ENCODE measurements around the gene ODAD2.

The ODAD2 gene

DNA sequence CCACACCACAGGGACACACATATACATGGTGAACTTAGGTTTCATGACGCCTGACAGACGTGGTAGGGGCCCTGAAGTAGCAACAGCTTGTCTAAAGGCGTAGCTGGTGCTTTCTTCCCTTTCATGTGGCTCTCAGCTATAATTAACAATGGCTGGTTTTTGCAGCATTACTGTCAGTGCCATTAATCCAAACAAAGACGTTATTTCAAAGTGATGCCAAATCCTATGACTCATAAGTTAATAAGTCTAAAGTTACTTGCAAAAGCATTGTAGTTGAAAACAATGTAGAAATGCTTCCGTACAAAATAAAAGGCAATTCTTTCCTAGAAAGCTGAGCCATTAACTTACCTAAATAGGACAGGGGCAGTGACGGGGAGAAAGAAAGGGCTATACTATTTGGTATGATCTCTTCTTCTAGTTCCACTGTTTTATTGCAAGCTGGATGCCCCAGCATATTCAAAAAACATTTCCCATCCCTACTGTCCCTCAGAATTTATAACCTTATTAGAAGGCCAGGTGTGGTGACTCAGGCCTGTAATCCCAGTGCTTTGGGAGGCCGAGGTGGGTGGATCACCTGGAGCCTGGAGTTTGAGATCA lies 105.4 kb downstream of the ODAD2 start:
- no peaks in the 10 kb centered on the region for H3K9me3 ChIP-seq (ENCODE audit: low read length)
- no peaks in the 10 kb centered on the region for H3K36me3 ChIP-seq (ENCODE audit: insufficient read depth, low read length)
- H3K4me1 ChIP-seq (ENCODE audit: insufficient read depth, low read length), result no peaks in the 10 kb centered on the region
- H3K9ac ChIP-seq (ENCODE audit: low read length), result no peak overlapping the region
- H3K27me3 ChIP-seq (ENCODE audit: control insufficient read depth in 1 of 2, insufficient read depth in 2 of 2, low read length in 2 of 2), result no peaks in the 10 kb centered on the region
- no peak overlapping the region for H3K4me3 ChIP-seq (ENCODE audit: low read depth in 1 of 2, low read length in 2 of 2)
- H3K27ac ChIP-seq (ENCODE audit: low read depth, low read length), result no peak overlapping the region

GRCh38 chr10:27890971-27891370 lies 107.9 kb downstream of the ODAD2 start:
- H3K27me3 ChIP-seq (ENCODE audit: control insufficient read depth in 1 of 2, insufficient read depth in 2 of 2, low read length in 2 of 2), result no peaks in the 10 kb centered on the region
- no peak overlapping the region for H3K9ac ChIP-seq (ENCODE audit: low read length)
- H3K36me3 ChIP-seq (ENCODE audit: insufficient read depth, low read length), result no peaks in the 10 kb centered on the region
- H3K4me3 ChIP-seq (ENCODE audit: low read depth in 1 of 2, low read length in 2 of 2), result no peak overlapping the region
- no peaks in the 10 kb centered on the region for H3K4me1 ChIP-seq (ENCODE audit: insufficient read depth, low read length)
- no peaks in the 10 kb centered on the region for H3K9me3 ChIP-seq (ENCODE audit: low read length)
- no peak overlapping the region for H3K27ac ChIP-seq (ENCODE audit: low read depth, low read length)

DNA sequence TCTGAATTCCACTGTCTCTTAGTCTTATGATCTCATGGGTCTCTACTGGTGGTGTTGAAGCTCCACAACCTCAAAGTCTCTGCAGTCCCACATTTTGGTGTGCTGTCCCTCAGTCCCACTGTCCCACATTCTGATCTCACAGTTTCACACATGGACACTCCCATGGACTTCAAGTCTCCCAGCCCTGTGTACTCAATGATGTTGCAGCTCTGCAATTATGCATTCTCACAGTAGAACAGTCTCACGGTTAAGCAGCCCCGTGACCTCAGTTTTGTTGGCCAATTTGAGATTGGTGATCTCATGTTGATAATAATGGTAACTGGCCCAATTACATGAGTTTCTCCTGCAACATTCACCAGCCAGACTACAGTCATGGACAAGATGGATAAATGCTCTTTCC lies 109.4 kb downstream of the ODAD2 start:
- Histone ChIP-seq H3K36me3 (ENCODE audit: insufficient read depth, low read length) (no peaks in the 10 kb centered on the region), H3K9ac (ENCODE audit: low read length) (no peak overlapping the region), H3K9me3 (ENCODE audit: low read length) (no peaks in the 10 kb centered on the region), H3K27me3 (ENCODE audit: control insufficient read depth in 1 of 2, insufficient read depth in 2 of 2, low read length in 2 of 2) (no peaks in the 10 kb centered on the region), H3K27ac (ENCODE audit: low read depth, low read length) (no peak overlapping the region), H3K4me3 (ENCODE audit: low read depth in 1 of 2, low read length in 2 of 2) (no peak overlapping the region), H3K4me1 (ENCODE audit: insufficient read depth, low read length) (no peaks in the 10 kb centered on the region)

DNA sequence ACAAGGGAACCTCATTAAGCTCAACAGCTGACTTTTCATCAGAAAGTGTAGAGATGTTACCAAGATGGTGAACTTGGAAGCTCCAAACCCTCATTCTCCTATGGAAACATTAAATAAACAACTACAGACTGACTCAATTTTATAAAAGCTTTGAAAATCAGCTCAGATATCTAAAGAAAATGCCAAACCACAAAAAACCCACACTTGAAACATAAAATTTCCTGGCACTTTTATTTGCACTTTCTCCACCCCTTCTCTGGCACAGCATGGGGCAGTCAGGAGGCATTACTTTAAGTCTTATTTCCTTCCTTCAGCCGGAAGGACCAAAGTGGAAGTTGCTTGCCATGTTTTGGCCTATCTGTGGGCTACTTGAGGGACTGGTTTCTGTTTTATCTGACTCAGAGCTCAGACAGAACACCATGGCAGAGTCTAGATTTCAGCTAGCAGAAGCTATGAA lies 114.7 kb downstream of the ODAD2 start:
- H3K9me3 ChIP-seq (ENCODE audit: low read length), result no peaks in the 10 kb centered on the region
- no peak overlapping the region for H3K4me3 ChIP-seq (ENCODE audit: low read depth in 1 of 2, low read length in 2 of 2)
- no peaks in the 10 kb centered on the region for H3K36me3 ChIP-seq (ENCODE audit: insufficient read depth, low read length)
- H3K27ac ChIP-seq (ENCODE audit: low read depth, low read length), result no peak overlapping the region
- no peaks in the 10 kb centered on the region for H3K27me3 ChIP-seq (ENCODE audit: control insufficient read depth in 1 of 2, insufficient read depth in 2 of 2, low read length in 2 of 2)
- H3K4me1 ChIP-seq (ENCODE audit: insufficient read depth, low read length), result no peaks in the 10 kb centered on the region
- H3K9ac ChIP-seq (ENCODE audit: low read length), result no peak overlapping the region

DNA sequence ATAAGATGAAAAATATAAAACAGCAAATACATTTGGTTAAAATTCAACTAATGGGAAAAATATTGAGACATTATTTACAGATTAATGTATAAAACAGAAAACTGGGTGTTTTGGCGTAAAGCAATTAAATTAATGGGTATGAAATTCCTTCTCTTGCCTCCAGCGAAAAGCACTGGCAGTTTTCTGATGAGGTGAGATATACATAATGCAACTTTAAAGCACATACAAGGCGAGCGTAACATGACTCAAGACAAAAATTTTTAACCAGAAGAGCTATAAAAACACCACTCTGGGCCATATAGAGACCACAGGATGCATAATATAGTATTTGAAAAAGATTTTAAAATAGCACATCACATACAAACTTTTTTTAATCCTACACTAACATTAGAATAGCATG lies 120.6 kb downstream of the ODAD2 start:
- Histone ChIP-seq H3K4me3 (ENCODE audit: low read depth in 1 of 2, low read length in 2 of 2) (no peak overlapping the region), H3K36me3 (ENCODE audit: insufficient read depth, low read length) (no peaks in the 10 kb centered on the region)

DNA sequence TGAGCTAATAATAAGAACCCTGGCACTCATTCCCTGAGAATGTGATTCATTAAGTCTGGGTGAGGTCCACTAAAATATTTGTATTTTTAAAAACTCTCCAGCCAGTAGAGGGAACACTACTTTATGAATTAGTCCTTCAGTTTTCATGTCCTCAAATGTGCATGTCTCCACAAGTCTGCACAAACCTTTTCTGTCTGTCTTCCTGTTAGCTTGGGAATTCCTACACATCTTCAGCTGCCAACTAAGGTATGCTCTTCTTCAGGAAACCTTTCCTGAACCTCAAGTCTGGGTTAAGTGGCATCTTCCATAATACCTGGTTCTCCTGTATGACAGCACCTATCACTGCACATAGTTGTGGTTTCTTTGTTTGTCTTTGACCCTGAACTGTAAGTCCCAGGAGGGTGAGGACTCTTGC lies 133.7 kb downstream of the ODAD2 start:
- Histone ChIP-seq H3K9ac (ENCODE audit: low read length) (no peak overlapping the region), H3K36me3 (ENCODE audit: insufficient read depth, low read length) (no peaks in the 10 kb centered on the region)

More for the DNA sequence above, 120.6 kb downstream of the ODAD2 start:
- Histone ChIP-seq H3K4me1 (ENCODE audit: insufficient read depth, low read length) (no peaks in the 10 kb centered on the region), H3K9ac (ENCODE audit: low read length) (no peak overlapping the region), H3K9me3 (ENCODE audit: low read length) (no peaks in the 10 kb centered on the region), H3K27me3 (ENCODE audit: control insufficient read depth in 1 of 2, insufficient read depth in 2 of 2, low read length in 2 of 2) (no peaks in the 10 kb centered on the region), H3K27ac (ENCODE audit: low read depth, low read length) (no peak overlapping the region)

DNA sequence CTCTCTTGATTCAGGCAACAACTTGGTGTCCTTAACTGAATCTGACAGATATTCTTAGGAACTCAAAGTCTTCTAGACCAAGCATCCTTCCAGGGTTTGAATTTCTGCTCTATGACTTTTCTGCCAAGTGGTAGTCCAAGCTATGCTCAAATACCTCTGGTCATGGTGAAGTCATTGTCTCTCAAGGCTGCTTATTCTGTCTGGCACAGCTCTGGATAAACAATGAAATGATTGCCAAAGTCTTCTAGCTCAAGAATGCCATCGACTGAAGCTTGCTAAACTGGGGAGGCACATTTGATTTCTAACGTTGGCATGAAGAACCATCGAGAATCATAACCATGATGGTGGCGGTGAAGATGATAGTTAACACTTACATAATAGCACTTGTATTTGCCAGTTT lies 137.1 kb downstream of the ODAD2 start:
- Histone ChIP-seq H3K4me3 (ENCODE audit: low read depth in 1 of 2, low read length in 2 of 2) (no peak overlapping the region), H3K9me3 (ENCODE audit: low read length) (no peaks in the 10 kb centered on the region), H3K27me3 (ENCODE audit: control insufficient read depth in 1 of 2, insufficient read depth in 2 of 2, low read length in 2 of 2) (no peaks in the 10 kb centered on the region), H3K27ac (ENCODE audit: low read depth, low read length) (no peak overlapping the region), H3K4me1 (ENCODE audit: insufficient read depth, low read length) (no peaks in the 10 kb centered on the region), H3K36me3 (ENCODE audit: insufficient read depth, low read length) (no peaks in the 10 kb centered on the region), H3K9ac (ENCODE audit: low read length) (no peak overlapping the region)

More for the DNA sequence above, 133.7 kb downstream of the ODAD2 start:
- Histone ChIP-seq H3K27me3 (ENCODE audit: control insufficient read depth in 1 of 2, insufficient read depth in 2 of 2, low read length in 2 of 2) (no peaks in the 10 kb centered on the region), H3K4me1 (ENCODE audit: insufficient read depth, low read length) (no peaks in the 10 kb centered on the region), H3K9me3 (ENCODE audit: low read length) (no peaks in the 10 kb centered on the region), H3K27ac (ENCODE audit: low read depth, low read length) (no peak overlapping the region), H3K4me3 (ENCODE audit: low read depth in 1 of 2, low read length in 2 of 2) (no peak overlapping the region)

- H3K4me3 ChIP-seq (ENCODE audit: low read depth in 1 of 2, low read length in 2 of 2), result no peak overlapping the region
- no peak overlapping the region for H3K9ac ChIP-seq (ENCODE audit: low read length)
- H3K36me3 ChIP-seq (ENCODE audit: insufficient read depth, low read length), result no peaks in the 10 kb centered on the region
- no peaks in the 10 kb centered on the region for H3K4me1 ChIP-seq (ENCODE audit: insufficient read depth, low read length)
- H3K9me3 ChIP-seq (ENCODE audit: low read length), result no peaks in the 10 kb centered on the region
- H3K27me3 ChIP-seq (ENCODE audit: control insufficient read depth in 1 of 2, insufficient read depth in 2 of 2, low read length in 2 of 2), result no peaks in the 10 kb centered on the region
- H3K27ac ChIP-seq (ENCODE audit: low read depth, low read length), result no peak overlapping the region
Observed at GRCh38 chr10:27857616-27858015, 141.3 kb downstream of the ODAD2 start.

DNA sequence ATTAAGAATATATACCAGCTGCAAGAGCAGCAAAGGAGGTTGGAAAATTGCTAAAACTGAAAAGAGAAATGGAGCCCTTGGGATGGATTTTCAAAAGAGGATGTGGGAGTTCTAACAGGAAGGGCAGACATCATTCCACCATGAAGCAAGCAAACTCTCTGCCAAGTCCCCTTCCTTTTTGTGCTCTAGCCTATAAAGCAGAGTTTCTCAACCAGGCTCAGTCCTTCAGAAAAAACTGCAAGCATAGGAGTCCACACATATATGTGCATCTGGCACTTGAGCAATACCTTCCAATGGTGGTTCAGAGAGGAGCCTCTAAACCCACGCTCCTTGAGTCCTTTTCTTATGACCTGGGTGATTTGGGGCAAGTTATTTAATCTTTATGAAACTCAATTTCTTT lies 154.7 kb downstream of the ODAD2 start:
- Histone ChIP-seq H3K4me3 (ENCODE audit: low read depth in 1 of 2, low read length in 2 of 2) (no peak overlapping the region), H3K36me3 (ENCODE audit: insufficient read depth, low read length) (no peaks in the 10 kb centered on the region), H3K27me3 (ENCODE audit: control insufficient read depth in 1 of 2, insufficient read depth in 2 of 2, low read length in 2 of 2) (no peaks in the 10 kb centered on the region), H3K9ac (ENCODE audit: low read length) (no peak overlapping the region), H3K9me3 (ENCODE audit: low read length) (no peaks in the 10 kb centered on the region), H3K27ac (ENCODE audit: low read depth, low read length) (no peak overlapping the region), H3K4me1 (ENCODE audit: insufficient read depth, low read length) (no peaks in the 10 kb centered on the region)

DNA sequence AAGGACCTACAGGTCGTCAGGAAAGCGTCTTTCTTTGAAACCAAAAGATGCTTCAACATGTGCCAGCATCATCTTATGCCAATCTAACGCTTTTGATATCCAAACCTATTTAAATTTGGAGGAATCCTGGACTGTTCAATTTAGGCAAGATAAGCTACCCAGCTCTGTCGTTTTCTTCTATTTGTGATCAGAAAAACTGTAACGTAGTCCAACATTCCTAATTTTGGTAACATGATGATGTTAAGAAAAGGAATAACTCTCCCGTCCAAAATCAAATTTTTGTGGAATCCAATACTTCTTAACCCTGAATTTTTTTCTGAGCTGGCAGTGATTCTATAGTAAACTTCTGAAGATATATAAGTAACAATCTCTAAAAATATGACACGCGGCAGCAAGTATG lies 160.0 kb downstream of the ODAD2 start:
- Histone ChIP-seq H3K9ac (ENCODE audit: low read length) (no peak overlapping the region), H3K27ac (ENCODE audit: low read depth, low read length) (no peak overlapping the region), H3K4me1 (ENCODE audit: insufficient read depth, low read length) (no peaks in the 10 kb centered on the region)

DNA sequence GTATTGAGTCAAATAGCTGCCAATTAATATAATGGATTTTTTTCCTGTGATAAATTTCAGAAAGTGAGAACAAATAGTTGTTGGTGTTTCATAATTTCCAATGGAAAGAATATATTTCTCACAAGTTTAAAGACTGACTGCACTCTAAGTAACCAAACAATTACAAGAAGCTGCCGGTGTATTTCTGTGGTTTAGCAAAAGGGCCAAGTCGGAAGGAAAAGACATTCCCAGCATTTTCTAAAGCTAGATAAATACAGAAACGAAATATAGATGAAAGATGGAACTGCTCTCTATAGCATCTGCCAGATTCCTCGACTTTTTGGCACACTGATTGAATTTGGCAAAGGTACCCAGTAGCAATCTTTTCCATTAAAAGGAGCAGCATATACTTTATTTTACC lies 160.5 kb downstream of the ODAD2 start:
- Histone ChIP-seq H3K9me3 (ENCODE audit: low read length) (no peaks in the 10 kb centered on the region), H3K27me3 (ENCODE audit: control insufficient read depth in 1 of 2, insufficient read depth in 2 of 2, low read length in 2 of 2) (no peaks in the 10 kb centered on the region), H3K27ac (ENCODE audit: low read depth, low read length) (no peak overlapping the region), H3K4me3 (ENCODE audit: low read depth in 1 of 2, low read length in 2 of 2) (no peak overlapping the region), H3K36me3 (ENCODE audit: insufficient read depth, low read length) (no peaks in the 10 kb centered on the region), H3K4me1 (ENCODE audit: insufficient read depth, low read length) (no peaks in the 10 kb centered on the region), H3K9ac (ENCODE audit: low read length) (no peak overlapping the region)

More for the DNA sequence above, 160.0 kb downstream of the ODAD2 start:
- Histone ChIP-seq H3K4me3 (ENCODE audit: low read depth in 1 of 2, low read length in 2 of 2) (no peak overlapping the region), H3K36me3 (ENCODE audit: insufficient read depth, low read length) (no peaks in the 10 kb centered on the region), H3K27me3 (ENCODE audit: control insufficient read depth in 1 of 2, insufficient read depth in 2 of 2, low read length in 2 of 2) (no peaks in the 10 kb centered on the region), H3K9me3 (ENCODE audit: low read length) (no peaks in the 10 kb centered on the region)

GRCh38 chr10:27834476-27834875 lies 164.4 kb downstream of the ODAD2 start:
- H3K4me1 ChIP-seq (ENCODE audit: insufficient read depth, low read length), result no peaks in the 10 kb centered on the region
- H3K27me3 ChIP-seq (ENCODE audit: control insufficient read depth in 1 of 2, insufficient read depth in 2 of 2, low read length in 2 of 2), result no peaks in the 10 kb centered on the region
- no peaks in the 10 kb centered on the region for H3K36me3 ChIP-seq (ENCODE audit: insufficient read depth, low read length)
- no peak overlapping the region for H3K4me3 ChIP-seq (ENCODE audit: low read depth in 1 of 2, low read length in 2 of 2)
- H3K27ac ChIP-seq (ENCODE audit: low read depth, low read length), result no peak overlapping the region
- H3K9ac ChIP-seq (ENCODE audit: low read length), result no peak overlapping the region
- no peaks in the 10 kb centered on the region for H3K9me3 ChIP-seq (ENCODE audit: low read length)

Measured in muscle layer of colon (tissue), 2 donors.